HG03558 (cell line): ENCODE measurements around the gene NCOR2.

Experiments
- ATAC-seq: cut with Tn5 transposase; IDR thresholded peaks from one replicate; pipeline ENCODE4 v1.9.1; 2021; ENCODE audit warnings: moderate number of reproducible peaks; ENCODE audit not compliant: unreplicated experiment; ENCODE audit errors: extremely low read depth

NCOR2 gene

GRCh38 chr12:124566997-124567672, at the start of gene NCOR2:
Gene NCOR2 (minus strand): TSS chr12:124567612. CDS start chr12:124495251, 72,361 bp downstream.
- ATAC-seq, result peak; percentile 4

- ATAC-seq, result no peak
Observed at GRCh38 chr12:124616394-124617221, 49.2 kb upstream of the NCOR2 start.

GRCh38 chr12:124614512-124615292, 47.3 kb upstream of the NCOR2 start:
- ATAC-seq, result no peak

- ATAC-seq, result no peak
Observed at GRCh38 chr12:124613151-124613585, 45.8 kb upstream of the NCOR2 start.

GRCh38 chr12:124612410-124612680, 44.9 kb upstream of the NCOR2 start:
- ATAC-seq, result no peak

- no peak for ATAC-seq
Observed at GRCh38 chr12:124611559-124612409, 44.4 kb upstream of the NCOR2 start.

- no peak for ATAC-seq
Observed at GRCh38 chr12:124610629-124611558, 43.5 kb upstream of the NCOR2 start.

GRCh38 chr12:124610021-124610612, 42.7 kb upstream of the NCOR2 start:
- ATAC-seq, result no peak

GRCh38 chr12:124609041-124609989, 41.9 kb upstream of the NCOR2 start:
- ATAC-seq, result peak; percentile 59

- no peak for ATAC-seq
Observed at GRCh38 chr12:124608450-124608870, 41.0 kb upstream of the NCOR2 start.

GRCh38 chr12:124607681-124608425, 40.4 kb upstream of the NCOR2 start:
- ATAC-seq, result no peak

GRCh38 chr12:124605883-124606774, 38.7 kb upstream of the NCOR2 start:
- ATAC-seq, result no peak

- ATAC-seq, result no peak
Observed at GRCh38 chr12:124605150-124605882, 37.9 kb upstream of the NCOR2 start.

- no peak for ATAC-seq
Observed at GRCh38 chr12:124604264-124604680, 36.9 kb upstream of the NCOR2 start.

- no peak for ATAC-seq
Observed at GRCh38 chr12:124603831-124604251, 36.4 kb upstream of the NCOR2 start.
